ENCODE results near the gene PACRG. TPM values are rescaled to one million over a fixed set of nuclear protein-coding genes. Genes with fewer than 3 reads are reported as not detected.

PACRG gene
- total and polyA plus RNA-seq, 10 of the 15 experiments (the other 5 are each of a cell fraction or from before 2014, with no cell fraction given) = not detected

GRCh38 chr6:162700966-162701365 lies 26.8 kb upstream of the PACRG start:
- no TSS peak for BruUV-seq (replicated peaks)

GRCh38 chr6:162701551-162701950 lies 26.2 kb upstream of the PACRG start:
- intact Hi-C loops (cut with micrococcal nuclease; ENCODE audit: unreplicated experiment) (no loop called here), in situ Hi-C loops (cut with MboI) (no loop called here)
- Histone ChIP-seq H3K4me2 (ENCODE audit: control insufficient read depth, insufficient read depth) (no peak overlapping the region), H4K20me1 (ENCODE audit: control insufficient read depth, insufficient read depth) (no peaks in the 10 kb centered on the region), H3K27ac (ENCODE audit: control insufficient read depth, insufficient read depth) (no peak overlapping the region), H3K4me3 (no peak overlapping the region), H3K36me3 (ENCODE audit: control insufficient read depth in 2 of 2, insufficient read depth in 2 of 2, low read length in 1 of 2) (no peaks in the 10 kb centered on the region), H3K27me3 (replicated peaks in 1 of 2; ENCODE audit: control insufficient read depth in 2 of 2, insufficient read depth in 2 of 2, low read length in 1 of 2) (no peaks in the 10 kb centered on the region; a peak in 1 of 4 replicates), H3K9ac (ENCODE audit: control insufficient read depth, insufficient read depth, low read length) (no peak overlapping the region), H3K4me1 (ENCODE audit: control insufficient read depth, insufficient read depth, low read length) (no peaks in the 10 kb centered on the region), H3K79me2 (ENCODE audit: control insufficient read depth, insufficient read depth, low read length) (no peaks in the 10 kb centered on the region), H3K9me3 (replicated peaks; ENCODE audit: control insufficient read depth, insufficient read depth, low read length) (no peaks in the 10 kb centered on the region), H2AFZ (ENCODE audit: control insufficient read depth, low read depth, low read length) (no peak overlapping the region)
- ATAC-seq (no peak), FAIRE-seq (no peak), DNase-seq (ENCODE audit: low read depth, low spot score) (no peak)
- ChIA-PET SMC1A (ENCODE audit: uncharacterized antibody, unreplicated experiment) (no interaction called here), CTCF (interaction anchor here (0.6 kb wide), 1 partner anchor 1798 kb away, joined by 4 read pairs; no protein-coding TSS in a partner anchor), RAD21 (ENCODE audit: unreplicated experiment) (no interaction called here), POLR2A (no interaction called here)
- WGBS (ENCODE audit: insufficient coverage, insufficient replicate concordance, low lambda C conversion rate, missing lambda C conversion rate) = 0% methylated on average over 1 of the region's 1 CpG
- no TSS peak for BruUV-seq (replicated peaks)
- TF ChIP-seq PBX3 (IDR thresholded peaks at IDR 0.05; ENCODE audit: insufficient replicate concordance, low read depth, low read length) = no peak
- TF ChIP-seq MXI1 (IDR thresholded peaks at IDR 0.05; ENCODE audit: low read depth, low read length) = no peak
- no peak for TF ChIP-seq POLR2AphosphoS2 (IDR thresholded peaks at IDR 0.05; ENCODE audit: low read depth, low read length)
- TF ChIP-seq EGR1 (IDR thresholded peaks at IDR 0.05; ENCODE audit: borderline replicate concordance in 1 of 2, low read depth in 2 of 2, low read length in 2 of 2) = no peak
- TF ChIP-seq MEF2A (IDR thresholded peaks at IDR 0.05; ENCODE audit: insufficient read depth, low read depth, low read length) = no peak
- TF ChIP-seq, protein P1, sequence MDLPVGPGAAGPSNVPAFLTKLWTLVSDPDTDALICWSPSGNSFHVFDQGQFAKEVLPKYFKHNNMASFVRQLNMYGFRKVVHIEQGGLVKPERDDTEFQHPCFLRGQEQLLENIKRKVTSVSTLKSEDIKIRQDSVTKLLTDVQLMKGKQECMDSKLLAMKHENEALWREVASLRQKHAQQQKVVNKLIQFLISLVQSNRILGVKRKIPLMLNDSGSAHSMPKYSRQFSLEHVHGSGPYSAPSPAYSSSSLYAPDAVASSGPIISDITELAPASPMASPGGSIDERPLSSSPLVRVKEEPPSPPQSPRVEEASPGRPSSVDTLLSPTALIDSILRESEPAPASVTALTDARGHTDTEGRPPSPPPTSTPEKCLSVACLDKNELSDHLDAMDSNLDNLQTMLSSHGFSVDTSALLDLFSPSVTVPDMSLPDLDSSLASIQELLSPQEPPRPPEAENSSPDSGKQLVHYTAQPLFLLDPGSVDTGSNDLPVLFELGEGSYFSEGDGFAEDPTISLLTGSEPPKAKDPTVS (IDR thresholded peaks at IDR 0.05; ENCODE audit: low read depth, low read length) = no peak
- TF ChIP-seq RUNX3 (IDR thresholded peaks at IDR 0.05; ENCODE audit: low read length) = no peak
- no peak for TF ChIP-seq SRF (IDR thresholded peaks at IDR 0.05; ENCODE audit: low read depth in 2 of 2, low read length in 2 of 2)

More at GRCh38 chr6:162700966-162701365, 26.8 kb upstream of the PACRG start:
- Histone ChIP-seq H3K4me3 (no peak overlapping the region), H3K9me3 (replicated peaks; ENCODE audit: control insufficient read depth, insufficient read depth, low read length) (no peaks in the 10 kb centered on the region), H3K9ac (ENCODE audit: control insufficient read depth, insufficient read depth, low read length) (no peak overlapping the region), H3K79me2 (ENCODE audit: control insufficient read depth, insufficient read depth, low read length) (no peaks in the 10 kb centered on the region), H3K27me3 (replicated peaks in 1 of 2; ENCODE audit: control insufficient read depth in 2 of 2, insufficient read depth in 2 of 2, low read length in 1 of 2) (no peaks in the 10 kb centered on the region; a peak in 1 of 4 replicates), H3K4me2 (ENCODE audit: control insufficient read depth, insufficient read depth) (no peak overlapping the region), H3K4me1 (ENCODE audit: control insufficient read depth, insufficient read depth, low read length) (no peaks in the 10 kb centered on the region), H4K20me1 (ENCODE audit: control insufficient read depth, insufficient read depth) (no peaks in the 10 kb centered on the region), H3K27ac (ENCODE audit: control insufficient read depth, insufficient read depth) (no peak overlapping the region), H2AFZ (ENCODE audit: control insufficient read depth, low read depth, low read length) (no peak overlapping the region), H3K36me3 (ENCODE audit: control insufficient read depth in 2 of 2, insufficient read depth in 2 of 2, low read length in 1 of 2) (no peaks in the 10 kb centered on the region)
- POLR2A ChIA-PET = no interaction called here
- intact Hi-C loops (cut with micrococcal nuclease; ENCODE audit: unreplicated experiment) = no loop called here
- SMC1A ChIA-PET (ENCODE audit: uncharacterized antibody, unreplicated experiment) = no interaction called here
- 16% methylated on average over 3 of the region's 3 CpGs for WGBS (ENCODE audit: insufficient coverage, insufficient replicate concordance, low lambda C conversion rate, missing lambda C conversion rate)
- RAD21 ChIA-PET (ENCODE audit: unreplicated experiment) = no interaction called here
- FAIRE-seq (no peak), DNase-seq (ENCODE audit: low read depth, low spot score) (no peak), ATAC-seq (no peak)
- TF ChIP-seq ZNF217 (IDR thresholded peaks at IDR 0.05) = no peak
- TF ChIP-seq USF1 (IDR thresholded peaks at IDR 0.05; ENCODE audit: borderline replicate concordance, extremely low read length, insufficient read depth, low read depth, low read length) = no peak
- no peak for TF ChIP-seq IKZF2 (IDR thresholded peaks at IDR 0.05)
- TF ChIP-seq, protein P2, sequence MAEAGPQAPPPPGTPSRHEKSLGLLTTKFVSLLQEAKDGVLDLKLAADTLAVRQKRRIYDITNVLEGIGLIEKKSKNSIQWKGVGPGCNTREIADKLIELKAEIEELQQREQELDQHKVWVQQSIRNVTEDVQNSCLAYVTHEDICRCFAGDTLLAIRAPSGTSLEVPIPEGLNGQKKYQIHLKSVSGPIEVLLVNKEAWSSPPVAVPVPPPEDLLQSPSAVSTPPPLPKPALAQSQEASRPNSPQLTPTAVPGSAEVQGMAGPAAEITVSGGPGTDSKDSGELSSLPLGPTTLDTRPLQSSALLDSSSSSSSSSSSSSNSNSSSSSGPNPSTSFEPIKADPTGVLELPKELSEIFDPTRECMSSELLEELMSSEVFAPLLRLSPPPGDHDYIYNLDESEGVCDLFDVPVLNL (IDR thresholded peaks at IDR 0.05; ENCODE audit: low read depth, low read length) = no peak
- no peak for TF ChIP-seq HDAC6 (IDR thresholded peaks at IDR 0.05; ENCODE audit: unreplicated experiment)
- no peak for TF ChIP-seq SMAD1 (IDR thresholded peaks at IDR 0.05; ENCODE audit: low read depth, partially characterized antibody)
- no peak for TF ChIP-seq ZSCAN29 (IDR thresholded peaks at IDR 0.05)
- CTCF ChIA-PET = interaction anchor here (0.6 kb wide), 1 partner anchor 1798 kb away, joined by 4 read pairs; no protein-coding TSS in a partner anchor
- in situ Hi-C loops (cut with MboI) = no loop called here
